A549 (cell line): Measurements from ENCODE around the gene ENPP3. TPM values are rescaled to one million over a fixed set of nuclear protein-coding genes. Genes with fewer than 3 reads are reported as not detected.

ENCODE experiments used
- ATAC-seq, 2 experiments: fragments of 200-7000 bp in 1 of 2; fragments of >200 bp in 1 of 2; cut with Nextera tagmentation in 1 of 2; cut with Tn5 transposase in 1 of 2; 3 replicates each; pipeline versions ENCODE4 v1.8.0 to v1.9.1; 2018 to 2020; ENCODE audit warnings: mild to moderate bottlenecking in 1 of 2, moderate library complexity in 1 of 2
- CTCF ChIA-PET: fragments of 300-600 bp; sonication (Branson Sonifier 250); formaldehyde crosslinking; extraction: SDS; loops from one replicate; lab custom pipeline; 2021; ENCODE audit warnings: antibody characterized with exemption, inconsistent platforms; lab: Yijun Ruan, JAX
- POLR2A ChIA-PET: fragments of 350-600 bp; formaldehyde crosslinking; extraction: SDS; loops from one replicate; lab custom pipeline; 2021; ENCODE audit warnings: antibody characterized with exemption, inconsistent platforms; lab: Yijun Ruan, JAX
- DNase-seq, 2 experiments: peaks; one replicate each; pipeline versions ENCODE4 v3.0.0 to v3.0.0-alpha.2; 2011 to 2016; ENCODE audit warnings: low read depth in 1 of 2, low spot score in 1 of 2
- FAIRE-seq: peaks from 2 replicates; lab custom pipeline; 2011; peaks lifted over from hg19 to GRCh38; lab: Jason Lieb, UNC
- H3K27ac ChIP-seq, 2 experiments: fragments of >200 bp; sonication (Bioruptor Twin); formaldehyde crosslinking; 3 replicates each; pipeline ENCODE4 v1.5.1; 2016 to 2017
- H3K4me1 ChIP-seq: fragments of >200 bp; sonication (Bioruptor Twin); formaldehyde crosslinking; 3 replicates; pipeline ENCODE4 v1.6.1; 2016
- H3K4me2 ChIP-seq: fragments of >200 bp; sonication (Bioruptor Twin); formaldehyde crosslinking; 3 replicates; pipeline ENCODE4 v1.6.1; 2016
- H3K4me3 ChIP-seq: fragments of >200 bp; sonication (Bioruptor Twin); formaldehyde crosslinking; 3 replicates; pipeline ENCODE4 v1.5.1; 2016
- H3K9me3 ChIP-seq: fragments of >200 bp; sonication (Bioruptor Twin); formaldehyde crosslinking; 3 replicates; pipeline ENCODE4 v1.6.1; 2016
- CBX8 ChIP-seq: fragments of 200-600 bp; sonication (generic); IDR thresholded peaks from 2 replicates; pipeline ENCODE4 v1.6.1; 2016
- CEBPB ChIP-seq, 2 experiments: fragments of >200 bp in 1 of 2; sonication (Bioruptor Twin) in 1 of 2; formaldehyde crosslinking in 1 of 2; IDR thresholded peaks; 2 replicates each; pipeline ENCODE4 v1.6.1; 2012 to 2016
- CTCF ChIP-seq: fragments of >200 bp; sonication (Bioruptor Twin); formaldehyde crosslinking; IDR thresholded peaks from 3 replicates; pipeline ENCODE4 v1.5.1; 2016
- HDAC2 ChIP-seq: fragments of 200-600 bp; sonication (generic); IDR thresholded peaks from 2 replicates; pipeline ENCODE4 v1.6.1; 2016
- HES2 ChIP-seq: fragments of >200 bp; sonication (Bioruptor Twin); formaldehyde crosslinking; IDR thresholded peaks from 2 replicates; pipeline ENCODE4 v1.6.1; 2016
- HMGXB4 ChIP-seq: fragments of 250-450 bp; sonication (Bioruptor Pico); IDR thresholded peaks from 2 replicates; pipeline ENCODE4 v1.5.0; 2021; ENCODE audit warnings: mild to moderate bottlenecking, moderate library complexity, borderline replicate concordance
- NPAS2 ChIP-seq: fragments of 250-450 bp; sonication (Bioruptor Pico); IDR thresholded peaks from 2 replicates; pipeline ENCODE4 v1.8.0; 2022; ENCODE audit warnings: mild to moderate bottlenecking, moderate library complexity, borderline replicate concordance
- NR3C1 ChIP-seq: fragments of >200 bp; sonication (Bioruptor Twin); formaldehyde crosslinking; IDR thresholded peaks from 3 replicates; pipeline ENCODE4 v1.6.1; 2017
- PBX3 ChIP-seq: IDR thresholded peaks from 2 replicates; pipeline ENCODE4 v1.6.1; 2012
- REST ChIP-seq: fragments of 200-600 bp; sonication (generic); IDR thresholded peaks from 2 replicates; pipeline ENCODE4 v1.6.1; 2016; ENCODE audit warnings: antibody characterized with exemption, mild to moderate bottlenecking, moderate library complexity
- RNF2 ChIP-seq: fragments of 200-600 bp; sonication (generic); IDR thresholded peaks from 2 replicates; pipeline ENCODE4 v1.6.1; 2016; ENCODE audit warnings: low read depth, mild to moderate bottlenecking, antibody characterized with exemption, moderate library complexity, borderline replicate concordance
- TFCP2L1 ChIP-seq: fragments of 250-450 bp; sonication (Bioruptor Pico); IDR thresholded peaks from 2 replicates; pipeline ENCODE4 v1.5.0; 2021; ENCODE audit warnings: mild to moderate bottlenecking
- USF2 ChIP-seq: fragments of 450-650 bp; IDR thresholded peaks from 2 replicates; pipeline ENCODE4 v1.6.1; 2014; ENCODE audit warnings: antibody characterized with exemption
- ZSCAN20 ChIP-seq: fragments of 250-450 bp; sonication (Bioruptor Pico); IDR thresholded peaks from 2 replicates; pipeline ENCODE4 v1.8.0; 2022; ENCODE audit warnings: mild to moderate bottlenecking, moderate library complexity
- WGBS: methylation state at CpG from one replicate; pipeline ENCODE4 v1.1.6; 2017; ENCODE audit errors: missing lambda C conversion rate; 5-methylcytosine and 5-hydroxymethylcytosine counted together
- polyA plus RNA-seq, 4 experiments: library from polyadenylated mRNA; depleted of rRNA in 3 of 4; stranded (reverse); fragments of >200 nt; fragmentation: RNase III in 1 of 4; extraction: RNeasy Plus Mini Kit Qiagen cat#74134 plus additional on column Dnase treatment in 1 of 4; gene quantifications; 2 replicates in 3 of 4; 3 replicates in 1 of 4; pipeline ENCODE4 v1.2.3, GENCODE V29; 2011 to 2017

The ENPP3 gene
- polyA plus RNA-seq, 2 of the 4 experiments (the other 2 are of a cell fraction), result not detected

- TF ChIP-seq HES2 (no peak), TFCP2L1 (no peak), HMGXB4 (CRISPR knock-in tag) (no peak)
Observed at GRCh38 chr6:131641554-131641953, 4.5 kb downstream of the ENPP3 start (continued).

- CTCF ChIA-PET, result no interaction called here
Observed at GRCh38 chr6:131642565-131642964, 5.5 kb downstream of the ENPP3 start.

More at GRCh38 chr6:131642565-131642964, 5.5 kb downstream of the ENPP3 start:
- POLR2A ChIA-PET, result no interaction called here
- no peaks in the 10 kb centered on the region for H3K9me3 ChIP-seq
- ATAC-seq (no peak), DNase-seq (no peak), FAIRE-seq (no peak)
- TF ChIP-seq USF2 (no peak), HES2 (no peak), CEBPB (IDR thresholded peaks at IDR 0.05) (no peak), REST (no peak), NR3C1 (no peak), RNF2 (no peak), NPAS2 (CRISPR knock-in tag) (no peak), ZSCAN20 (no peak), PBX3 (no peak), CTCF (no peak), CBX8 (no peak), HDAC2 (no peak)
- H3K4me3 ChIP-seq, result no peak overlapping the region
- H3K4me2 ChIP-seq, result no peak overlapping the region
- WGBS, result 21% methylated on average over 6 of the region's 6 CpGs
- no peak overlapping the region for H3K27ac ChIP-seq
- H3K4me1 ChIP-seq, result no peaks in the 10 kb centered on the region
